Measurements from ENCODE around the gene SOX18. TPM values are rescaled to one million over a fixed set of nuclear protein-coding genes. Genes with fewer than 3 reads are reported as not detected.

SOX18 gene
- total and polyA plus RNA-seq, 2 of the 4 experiments (the other 2 are of a cell fraction) = not detected

DNA sequence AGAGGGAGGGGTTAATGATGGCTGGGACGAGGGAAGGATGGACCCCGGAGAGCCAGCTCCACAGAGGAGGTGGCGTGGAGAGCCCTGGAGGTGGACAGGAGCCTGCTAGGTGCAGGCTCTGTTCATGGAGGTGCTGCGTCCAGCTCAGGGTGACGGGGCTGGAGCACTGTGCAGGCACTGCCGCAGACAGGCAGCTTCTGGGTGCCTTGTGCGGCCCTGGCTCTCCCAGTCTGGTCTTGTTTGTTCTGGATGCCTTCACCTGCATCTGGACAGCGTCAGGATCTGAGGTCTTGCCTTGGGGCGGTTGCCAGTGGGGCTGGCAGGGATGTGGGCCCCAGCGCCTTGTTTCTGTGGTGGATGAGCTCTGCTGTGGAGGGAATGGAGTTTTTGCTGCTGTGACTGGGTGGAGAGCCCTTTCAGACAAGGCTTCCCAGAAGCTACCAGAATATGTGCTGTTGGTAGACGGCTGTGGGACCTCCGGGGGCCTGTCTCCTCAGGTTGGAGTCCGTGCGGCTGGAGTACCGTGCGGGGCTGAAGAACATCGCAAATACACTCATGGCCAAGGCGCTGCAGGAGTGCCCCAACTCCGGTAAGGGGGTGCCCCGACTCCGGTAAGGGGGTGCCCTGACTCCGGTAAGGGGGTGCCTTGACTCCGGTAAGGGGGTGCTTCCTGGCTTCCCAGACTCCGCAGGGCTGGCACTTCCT, 21.3 kb downstream of the SOX18 start:
- POLR2A ChIA-PET (ENCODE audit: unreplicated experiment) = no interaction called here

More for the DNA sequence above, 21.3 kb downstream of the SOX18 start:
- peaks cover 78% of the 10 kb centered on the region for H3K36me3 ChIP-seq (ENCODE audit: control insufficient read depth, insufficient read depth, low read length)
- CTCF ChIA-PET = interaction anchor here (1.1 kb wide), 1 partner anchor 10 kb away, joined by 3 read pairs; no protein-coding TSS in a partner anchor
- no peak overlapping the region for H4K5ac ChIP-seq (ENCODE audit: low read depth, low read length)
- H3K23ac ChIP-seq (ENCODE audit: low read depth, low read length) = no peak overlapping the region
- H2AK5ac ChIP-seq (ENCODE audit: low read depth, low read length) = no peak overlapping the region
- no peak overlapping the region for H3K14ac ChIP-seq (replicated peaks; ENCODE audit: low read depth, low read length)
- H3K79me1 ChIP-seq (ENCODE audit: low read depth in 1 of 2, low read length in 2 of 2) = peaks cover 0 to 3% of the 10 kb centered on the region in 2 experiments; a peak in 2 of 4 replicates
- H2BK15ac ChIP-seq (ENCODE audit: low read depth, low read length) = no peak overlapping the region
- no peaks in the 10 kb centered on the region for H3K4me1 ChIP-seq (ENCODE audit: control insufficient read depth, insufficient read depth, low read length)
- H3K4me2 ChIP-seq (ENCODE audit: low read depth, low read length) = no peak overlapping the region
- H3K27me3 ChIP-seq (ENCODE audit: control insufficient read depth, insufficient read depth, low read length) = no peaks in the 10 kb centered on the region
- no peak overlapping the region for H2AFZ ChIP-seq (replicated peaks; ENCODE audit: low read length, poor library complexity)
- no peak overlapping the region for H2BK20ac ChIP-seq (ENCODE audit: low read depth, low read length)
- H3K4me3 ChIP-seq (ENCODE audit: insufficient read depth, low read depth, low read length) = no peak overlapping the region
- H3K56ac ChIP-seq (ENCODE audit: extremely low read depth, insufficient read depth, low read length) = no peak overlapping the region
- no peak overlapping the region for H3K4ac ChIP-seq (ENCODE audit: low read depth, low read length)
- in situ Hi-C loops (cut with MboI; ENCODE audit: low sequenced_read_pairs) (no loop called here), dilution Hi-C loops (cut with HindIII; ENCODE audit: low sequenced_read_pairs, unreplicated experiment) (no loop called here), intact Hi-C loops (cut with micrococcal nuclease) (no loop called here)
- no peak overlapping the region for H3K27ac ChIP-seq (ENCODE audit: insufficient read depth, low read length)
- no peak overlapping the region for H3K9ac ChIP-seq (ENCODE audit: low read depth, low read length)
- 92% methylated on average over 16 of the region's 24 CpGs; no CpG with 5 or more reads in 1 of the 2 experiments for WGBS, 2 experiments (ENCODE audit: extremely low coverage in 2 of 2, insufficient read length in 1 of 2)
- no peaks in the 10 kb centered on the region for H3K9me3 ChIP-seq (ENCODE audit: control insufficient read depth, insufficient read depth, low read length)
- H3K18ac ChIP-seq (ENCODE audit: low read depth, low read length) = no peak overlapping the region
- peaks cover 3% of the 10 kb centered on the region; the same call in 1 of the 2 replicates for H4K20me1 ChIP-seq (ENCODE audit: insufficient read depth, low read length)
- no peak for ATAC-seq (ENCODE audit: low read depth)
- TF ChIP-seq MXI1 (IDR thresholded peaks at IDR 0.05; ENCODE audit: borderline replicate concordance, low read depth, low read length) (no peak), MAFK (IDR thresholded peaks at IDR 0.05; ENCODE audit: low read depth, low read length) (no peak), CEBPB (IDR thresholded peaks at IDR 0.05; ENCODE audit: low read depth, low read length) (no peak)
- TF ChIP-seq, protein P1, sequence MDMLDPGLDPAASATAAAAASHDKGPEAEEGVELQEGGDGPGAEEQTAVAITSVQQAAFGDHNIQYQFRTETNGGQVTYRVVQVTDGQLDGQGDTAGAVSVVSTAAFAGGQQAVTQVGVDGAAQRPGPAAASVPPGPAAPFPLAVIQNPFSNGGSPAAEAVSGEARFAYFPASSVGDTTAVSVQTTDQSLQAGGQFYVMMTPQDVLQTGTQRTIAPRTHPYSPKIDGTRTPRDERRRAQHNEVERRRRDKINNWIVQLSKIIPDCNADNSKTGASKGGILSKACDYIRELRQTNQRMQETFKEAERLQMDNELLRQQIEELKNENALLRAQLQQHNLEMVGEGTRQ (IDR thresholded peaks at IDR 0.05; ENCODE audit: low read depth, low read length) = no peak
- no peak overlapping the region for H4K91ac ChIP-seq (ENCODE audit: insufficient read depth, low read depth, low read length)
- no peak overlapping the region for H2BK5ac ChIP-seq (ENCODE audit: low read depth, low read length, poor library complexity, severe bottlenecking)
- no peak overlapping the region for H2BK120ac ChIP-seq (ENCODE audit: low read depth, low read length)
- no peak overlapping the region for H4K8ac ChIP-seq (ENCODE audit: low read depth in 2 of 2, low read length in 2 of 2)
- H2AK9ac ChIP-seq (replicated peaks; ENCODE audit: low read depth, low read length, poor library complexity) = no peak overlapping the region
- DNase-seq = no peak
- H3K9me1 ChIP-seq (ENCODE audit: insufficient read depth, low read length) = no peaks in the 10 kb centered on the region
- BruUV-seq (replicated peaks) = no TSS peak
